Stimulated activated CD8-positive, alpha-beta memory T cell treated with anti-CD3 and anti-CD28 coated beads, Interleukin-7, amount 100 ng/mL, for 24 hours (primary cell): ENCODE results near the gene PLCB1.
"Not testable (repeated sequence)": the region's sequence is repeated elsewhere in the genome, so short reads cannot be mapped to it uniquely, and the experiment has no call there.

Experiments
- DNase-seq: peaks from one replicate; pipeline ENCODE4 v3.0.0-alpha.2; 2020; ENCODE audit warnings: low read depth

Gene PLCB1

GRCh38 chr20:8842525-8842924 is 710.5 kb downstream of the PLCB1 start:
- no peak for DNase-seq

- no peak for DNase-seq
Measured at GRCh38 chr20:8844179-8844578, 712.1 kb downstream of the PLCB1 start.

GRCh38 chr20:8849990-8850389 is 717.9 kb downstream of the PLCB1 start:
- no peak for DNase-seq

GRCh38 chr20:8851446-8851845 is 719.4 kb downstream of the PLCB1 start:
- no peak for DNase-seq

- not testable (repeated sequence) for DNase-seq
Measured at GRCh38 chr20:8851919-8852318, 719.9 kb downstream of the PLCB1 start.

GRCh38 chr20:8853211-8853610 is 721.1 kb downstream of the PLCB1 start:
- not testable (repeated sequence) for DNase-seq

- no peak for DNase-seq
Measured at GRCh38 chr20:8853805-8854338, 721.8 kb downstream of the PLCB1 start.

GRCh38 chr20:8854571-8854970 is 722.5 kb downstream of the PLCB1 start:
- no peak for DNase-seq

GRCh38 chr20:8855315-8855714 is 723.2 kb downstream of the PLCB1 start:
- DNase-seq = no peak

- no peak for DNase-seq
Measured at GRCh38 chr20:8856668-8857067, 724.6 kb downstream of the PLCB1 start.

- no peak for DNase-seq
Measured at GRCh38 chr20:8858181-8858787, 726.2 kb downstream of the PLCB1 start.

GRCh38 chr20:8860011-8860495 is 728.0 kb downstream of the PLCB1 start:
- no peak for DNase-seq

GRCh38 chr20:8862092-8862491 is 730.0 kb downstream of the PLCB1 start:
- no peak for DNase-seq

- no peak for DNase-seq
Measured at GRCh38 chr20:8865636-8866035, 733.6 kb downstream of the PLCB1 start.

- DNase-seq = no peak
Measured at GRCh38 chr20:8867038-8867740, 735.1 kb downstream of the PLCB1 start.

GRCh38 chr20:8870652-8871051 is 738.6 kb downstream of the PLCB1 start:
- DNase-seq = no peak

GRCh38 chr20:8874437-8874836 is 742.4 kb downstream of the PLCB1 start:
- DNase-seq = no peak

GRCh38 chr20:8875586-8875985 is 743.5 kb downstream of the PLCB1 start:
- DNase-seq = no peak

GRCh38 chr20:8876366-8876765 is 744.3 kb downstream of the PLCB1 start:
- DNase-seq = no peak

GRCh38 chr20:8877294-8877693 is 745.2 kb downstream of the PLCB1 start:
- no peak for DNase-seq

- no peak for DNase-seq
Measured at GRCh38 chr20:8879669-8880068, 747.6 kb downstream of the PLCB1 start.

GRCh38 chr20:8880085-8880853 is 748.2 kb downstream of the PLCB1 start:
- no peak for DNase-seq

- DNase-seq = no peak
Measured at GRCh38 chr20:8891039-8891438, 759.0 kb downstream of the PLCB1 start.
